Glutamatergic neuron (in vitro differentiated cells): ENCODE data around the gene PRKCE. TPM values are rescaled to one million over a fixed set of nuclear protein-coding genes. Genes with fewer than 3 reads are reported as not detected.

Source experiments
- DNase-seq: peaks from one replicate; pipeline ENCODE4 v3.0.0; 2022
- H3K27ac Mint-ChIP-seq: one replicate; pipeline ENCODE4 v1.8.0; 2020; ENCODE audit warnings: mild to moderate bottlenecking, mixed read lengths, inconsistent platforms; ENCODE audit not compliant: unreplicated experiment
- H3K27me3 Mint-ChIP-seq: one replicate; pipeline ENCODE4 v1.8.0; 2020; ENCODE audit warnings: mild to moderate bottlenecking, moderate library complexity, mixed read lengths, inconsistent platforms; ENCODE audit not compliant: unreplicated experiment
- H3K36me3 Mint-ChIP-seq: one replicate; pipeline ENCODE4 v1.8.0; 2020; ENCODE audit warnings: mild to moderate bottlenecking, mixed read lengths, inconsistent platforms; ENCODE audit not compliant: unreplicated experiment
- H3K4me1 Mint-ChIP-seq: one replicate; pipeline ENCODE4 v1.8.0; 2020; ENCODE audit warnings: mild to moderate bottlenecking, low read depth, mixed read lengths, inconsistent platforms; ENCODE audit not compliant: unreplicated experiment
- H3K4me3 Mint-ChIP-seq: one replicate; pipeline ENCODE4 v1.8.0; 2020; ENCODE audit warnings: mild to moderate bottlenecking, mixed read lengths, inconsistent platforms; ENCODE audit not compliant: unreplicated experiment
- H3K9me3 Mint-ChIP-seq: one replicate; pipeline ENCODE4 v1.8.0; 2020; ENCODE audit warnings: mild to moderate bottlenecking, moderate library complexity, mixed read lengths, inconsistent platforms; ENCODE audit not compliant: unreplicated experiment
- CTCF ChIP-seq: fragments of 200-600 bp; sonication (generic); IDR thresholded peaks from one replicate; pipeline ENCODE4 v1.5.0; 2021; ENCODE audit not compliant: partially characterized antibody, unreplicated experiment
- total RNA-seq: library from RNA; stranded (reverse); fragmentation: NEBNext Ultra II Directional; extraction: Animal tissue kit (Norgen Biotek cat#: 25700); gene quantifications from one replicate; pipeline ENCODE4 v1.2.1, GENCODE V29; 2021; ENCODE audit not compliant: unreplicated experiment

Gene PRKCE
- total RNA-seq, 1 donor from 2014 or later, result 74.8 TPM

- no peaks in the 10 kb centered on the region for H3K4me1 Mint-ChIP-seq
- peaks cover 2% of the 10 kb centered on the region for H3K27me3 Mint-ChIP-seq
- peaks cover 16% of the 10 kb centered on the region for H3K36me3 Mint-ChIP-seq
- no peak for DNase-seq
- no peak overlapping the region for H3K27ac Mint-ChIP-seq
- H3K4me3 Mint-ChIP-seq, result no peak overlapping the region
- peaks cover 3% of the 10 kb centered on the region for H3K9me3 Mint-ChIP-seq
- no peak for TF ChIP-seq CTCF
These were observed 352.5 kb downstream of the PRKCE start for GRCh38 chr2:46003903-46004473.

GRCh38 chr2:46006473-46007025 is 355.1 kb downstream of the PRKCE start:
- no peak for DNase-seq
- Mint-ChIP-seq H3K9me3 (peaks cover 3% of the 10 kb centered on the region), H3K27ac (no peak overlapping the region), H3K27me3 (peaks cover 2% of the 10 kb centered on the region), H3K4me1 (no peaks in the 10 kb centered on the region), H3K4me3 (no peak overlapping the region), H3K36me3 (peaks cover 16% of the 10 kb centered on the region)
- no peak for TF ChIP-seq CTCF

- H3K27ac Mint-ChIP-seq, result no peak overlapping the region
- H3K27me3 Mint-ChIP-seq, result peaks cover 2% of the 10 kb centered on the region
- no peak for DNase-seq
These were observed 355.9 kb downstream of the PRKCE start for GRCh38 chr2:46007412-46007811.

GRCh38 chr2:46008091-46008870 is 356.8 kb downstream of the PRKCE start:
- H3K27me3 Mint-ChIP-seq, result peaks cover 2% of the 10 kb centered on the region
- TF ChIP-seq CTCF, result no peak
- H3K4me3 Mint-ChIP-seq, result no peak overlapping the region
- no peak for DNase-seq
- H3K4me1 Mint-ChIP-seq, result no peaks in the 10 kb centered on the region
- H3K36me3 Mint-ChIP-seq, result peaks cover 11% of the 10 kb centered on the region
- H3K9me3 Mint-ChIP-seq, result peaks cover 5% of the 10 kb centered on the region
- no peak overlapping the region for H3K27ac Mint-ChIP-seq

More at GRCh38 chr2:46007412-46007811, 355.9 kb downstream of the PRKCE start:
- no peaks in the 10 kb centered on the region for H3K4me1 Mint-ChIP-seq
- TF ChIP-seq CTCF, result no peak
- H3K9me3 Mint-ChIP-seq, result peaks cover 3% of the 10 kb centered on the region
- no peak overlapping the region for H3K4me3 Mint-ChIP-seq
- H3K36me3 Mint-ChIP-seq, result peaks cover 16% of the 10 kb centered on the region

GRCh38 chr2:46009315-46009714 is 357.8 kb downstream of the PRKCE start:
- H3K9me3 Mint-ChIP-seq, result peaks cover 5% of the 10 kb centered on the region
- TF ChIP-seq CTCF, result no peak
- no peak for DNase-seq

More at GRCh38 chr2:46009315-46009714, 357.8 kb downstream of the PRKCE start:
- H3K27me3 Mint-ChIP-seq, result peaks cover 2% of the 10 kb centered on the region
- H3K4me1 Mint-ChIP-seq, result no peaks in the 10 kb centered on the region
- H3K4me3 Mint-ChIP-seq, result no peak overlapping the region
- H3K27ac Mint-ChIP-seq, result no peak overlapping the region
- peaks cover 6% of the 10 kb centered on the region for H3K36me3 Mint-ChIP-seq
